HG03565 (cell line): ENCODE results near the gene NHSL2.
A peak's percentile ranks its signal among the peaks of the same experiment; 100 is the strongest.

Experiments used
- ATAC-seq: cut with Tn5 transposase; IDR thresholded peaks from one replicate; pipeline ENCODE4 v1.9.1; 2021; ENCODE audit warnings: mild to moderate bottlenecking, moderate library complexity; ENCODE audit not compliant: unreplicated experiment

NHSL2 gene

GRCh38 chrX:72060921-72061490, 150.4 kb downstream of the NHSL2 start:
- ATAC-seq: no peak

DNA sequence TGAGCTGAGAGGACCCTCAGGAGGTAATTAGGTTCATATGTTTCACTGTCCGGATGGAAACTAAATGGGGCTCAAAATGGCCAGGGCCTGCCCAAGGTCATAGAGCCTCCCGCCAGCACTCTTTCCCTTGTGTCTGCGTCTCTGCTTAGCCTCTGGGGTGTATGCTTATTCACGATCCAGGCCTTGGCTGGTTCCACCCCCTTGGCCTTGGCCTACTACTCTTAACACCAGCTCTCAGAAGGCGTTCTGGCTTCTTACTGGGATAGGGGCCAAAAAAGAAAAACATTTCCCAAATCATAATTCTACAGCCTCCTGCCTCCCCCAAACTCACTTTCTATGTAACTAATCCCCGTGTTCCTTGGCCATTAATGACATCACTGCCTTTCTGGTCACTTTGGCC, 152.3 kb downstream of the NHSL2 start:
- no peak for ATAC-seq

DNA sequence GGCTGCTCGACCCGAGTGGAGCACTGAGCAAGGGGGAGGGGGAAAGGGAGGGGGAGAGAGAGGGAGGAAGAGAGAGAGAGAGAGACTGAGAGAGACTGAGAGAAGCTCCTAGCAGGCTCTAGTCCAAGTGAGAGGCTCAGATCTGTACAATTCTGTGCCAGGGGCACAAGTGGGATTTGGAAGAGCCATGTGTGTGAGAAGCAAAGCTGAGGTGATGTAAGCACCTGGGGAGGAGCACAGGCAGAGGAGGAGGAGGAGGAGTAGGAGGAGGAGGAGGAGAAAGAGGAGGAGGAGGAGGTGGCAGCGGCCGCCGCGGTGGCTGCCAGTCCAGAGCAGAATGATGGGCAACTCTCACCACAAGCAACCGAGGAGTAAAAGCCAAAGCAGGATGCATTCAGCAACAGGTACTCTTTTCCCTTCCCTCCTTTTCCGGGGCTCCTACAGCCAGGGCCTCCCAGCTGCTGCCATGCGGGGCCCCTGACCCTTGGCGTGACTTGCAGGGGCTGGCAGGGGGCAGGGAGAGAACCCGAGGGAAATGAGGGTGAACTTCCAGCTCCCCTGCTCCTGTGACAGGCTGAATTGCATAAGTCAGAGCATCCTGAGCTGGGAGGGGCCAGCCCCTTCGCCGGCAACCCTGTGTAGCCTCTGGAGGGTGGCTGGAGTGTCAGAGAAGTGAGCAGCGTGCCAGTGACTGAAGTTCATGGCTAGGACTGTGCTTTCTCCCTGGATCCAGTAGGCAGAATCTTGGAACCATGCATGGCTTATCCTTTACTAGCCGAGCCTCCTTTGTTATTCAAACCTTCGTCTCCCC, 158.9 kb downstream of the NHSL2 start:
- no peak for ATAC-seq

DNA sequence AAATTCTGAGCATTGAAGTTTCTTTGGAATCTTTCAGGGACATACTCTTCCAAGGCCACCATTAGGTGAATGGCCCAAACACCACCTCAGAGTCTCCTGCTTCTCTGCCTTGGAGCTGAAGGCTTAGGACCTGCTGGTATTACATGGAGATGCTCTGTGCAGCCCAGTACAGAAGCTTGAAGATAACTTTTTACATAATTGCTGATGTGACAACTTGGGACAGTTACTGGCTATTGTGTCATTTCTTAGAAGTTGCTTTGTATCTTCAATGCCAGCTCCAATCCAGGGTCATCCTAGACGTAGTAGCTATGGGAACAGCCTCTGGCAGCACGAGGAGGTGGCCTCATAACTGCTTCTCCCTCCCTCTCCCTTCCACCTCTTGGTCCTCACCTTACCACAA, 160.6 kb downstream of the NHSL2 start:
- no peak for ATAC-seq

DNA sequence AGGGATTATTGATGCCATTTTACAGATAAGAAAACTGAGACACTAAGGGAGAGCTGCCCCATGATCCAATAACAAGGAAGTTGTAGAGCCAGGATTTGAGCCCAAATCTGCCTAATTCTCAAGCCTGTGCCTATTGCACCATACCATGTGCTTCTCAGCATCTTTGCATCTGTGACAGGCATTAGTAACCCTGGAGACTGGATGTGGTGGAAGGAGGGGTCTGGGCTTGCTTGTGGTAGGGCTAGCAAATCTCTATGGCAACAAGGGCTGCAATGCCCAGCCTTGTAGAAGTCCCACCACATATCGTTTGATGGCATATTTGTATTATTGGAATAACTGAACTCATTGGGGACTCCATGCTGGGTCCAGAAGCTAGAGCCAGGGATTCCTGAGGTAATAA, 163.0 kb downstream of the NHSL2 start:
- ATAC-seq: no peak

DNA sequence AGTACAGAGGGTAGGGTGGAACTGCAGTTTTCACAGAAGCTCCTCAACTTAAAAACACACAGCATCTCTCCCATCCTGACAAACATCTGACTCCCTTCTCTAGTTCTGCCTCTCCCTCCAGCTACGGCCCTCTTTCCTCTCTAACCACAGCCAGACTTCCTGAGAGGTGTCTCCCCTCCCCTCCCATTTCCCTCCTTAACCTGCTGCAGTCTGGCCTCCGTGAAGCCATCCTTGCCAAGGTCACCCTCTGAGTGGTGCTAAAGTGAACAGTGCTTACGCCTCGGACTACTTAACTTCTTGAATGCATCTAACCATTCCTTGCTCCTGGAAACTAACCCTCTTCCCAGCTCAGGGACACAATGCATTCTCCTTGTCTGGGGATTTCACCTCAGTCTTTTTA, 167.8 kb downstream of the NHSL2 start:
- no peak for ATAC-seq

DNA sequence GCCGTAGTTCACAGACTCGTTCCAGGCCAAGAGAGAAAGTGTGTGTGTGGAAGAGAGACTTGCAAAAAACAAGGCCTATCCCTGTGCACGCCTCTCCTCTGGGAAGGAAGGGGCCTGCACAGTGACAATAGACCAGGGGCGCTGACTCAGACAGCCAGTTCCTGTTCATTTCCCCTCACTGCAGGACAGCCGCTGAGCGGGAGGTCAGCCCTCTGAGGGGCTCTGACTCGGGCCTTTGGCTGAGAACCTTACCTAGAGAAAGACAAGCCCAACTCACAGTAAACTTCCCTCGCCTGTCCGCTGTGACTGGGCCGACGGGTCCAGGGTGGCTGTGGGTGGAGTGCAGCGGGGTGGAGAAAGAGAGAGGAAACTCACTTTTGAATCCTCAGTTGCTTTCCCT, 169.0 kb downstream of the NHSL2 start:
- no peak for ATAC-seq

DNA sequence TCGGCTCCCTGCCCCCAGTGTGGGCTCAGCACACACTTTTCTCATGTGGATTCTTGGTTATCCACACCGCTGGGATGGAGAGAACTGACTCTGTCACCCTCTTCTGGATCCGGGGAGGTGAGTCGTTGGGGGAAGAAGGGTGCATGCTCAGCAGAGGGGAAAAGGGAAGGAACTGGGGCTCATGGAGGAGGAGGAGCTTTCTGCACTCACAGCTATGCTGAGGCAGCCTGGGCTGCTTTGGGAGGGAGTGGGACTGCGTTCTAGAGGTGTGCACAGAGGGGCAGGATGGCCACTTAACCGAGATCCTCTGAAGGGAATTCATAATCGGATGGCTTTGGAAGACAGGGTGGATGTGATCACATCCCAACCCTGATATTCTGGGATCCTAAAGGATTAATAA, 169.5 kb downstream of the NHSL2 start:
- ATAC-seq: no peak

DNA sequence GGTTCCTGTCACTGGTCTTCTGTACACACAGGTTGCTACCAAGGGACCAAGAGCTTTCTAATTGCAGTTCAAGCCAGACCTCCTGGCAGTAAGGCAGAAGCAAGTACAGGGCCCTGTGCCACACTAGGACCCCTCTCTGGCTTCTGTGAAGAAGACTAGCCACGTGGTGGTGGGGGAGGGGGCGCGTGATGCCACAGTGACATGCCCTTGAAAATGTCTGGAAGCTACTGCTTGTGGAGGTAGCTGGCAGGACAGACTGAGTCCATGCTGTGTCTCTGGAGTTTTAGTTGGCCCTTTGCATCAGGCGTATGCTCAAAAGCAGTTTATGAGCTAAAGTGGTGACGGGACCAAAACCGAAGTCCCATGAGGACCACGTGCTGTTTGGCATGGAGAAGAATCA, 170.2 kb downstream of the NHSL2 start:
- no peak for ATAC-seq

GRCh38 chrX:72081605-72082320, 171.1 kb downstream of the NHSL2 start:
- ATAC-seq: no peak

GRCh38 chrX:72083291-72083690, 172.6 kb downstream of the NHSL2 start:
- no peak for ATAC-seq

- ATAC-seq: no peak
Measured at GRCh38 chrX:72084114-72084513, 173.5 kb downstream of the NHSL2 start.

DNA sequence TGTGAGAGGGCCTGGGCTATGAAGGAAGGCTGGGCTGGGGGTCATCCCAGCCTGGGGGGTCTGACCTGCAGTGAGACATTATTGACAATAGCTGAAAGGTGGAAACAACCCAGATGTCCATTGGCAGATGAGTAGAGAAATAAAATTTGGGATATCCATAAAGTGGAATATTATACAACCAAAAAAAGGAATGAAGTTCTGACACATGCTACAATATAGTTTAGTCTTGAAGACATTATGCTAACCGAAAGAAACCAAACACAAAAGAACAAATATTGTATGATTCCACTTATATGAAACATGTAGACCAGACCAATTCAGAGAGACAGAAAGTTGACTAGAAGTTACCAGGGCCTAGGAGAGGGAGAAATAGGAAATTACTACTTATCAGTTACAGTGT, 176.3 kb downstream of the NHSL2 start:
- no peak for ATAC-seq

GRCh38 chrX:72088761-72089160, 178.1 kb downstream of the NHSL2 start:
- no peak for ATAC-seq

DNA sequence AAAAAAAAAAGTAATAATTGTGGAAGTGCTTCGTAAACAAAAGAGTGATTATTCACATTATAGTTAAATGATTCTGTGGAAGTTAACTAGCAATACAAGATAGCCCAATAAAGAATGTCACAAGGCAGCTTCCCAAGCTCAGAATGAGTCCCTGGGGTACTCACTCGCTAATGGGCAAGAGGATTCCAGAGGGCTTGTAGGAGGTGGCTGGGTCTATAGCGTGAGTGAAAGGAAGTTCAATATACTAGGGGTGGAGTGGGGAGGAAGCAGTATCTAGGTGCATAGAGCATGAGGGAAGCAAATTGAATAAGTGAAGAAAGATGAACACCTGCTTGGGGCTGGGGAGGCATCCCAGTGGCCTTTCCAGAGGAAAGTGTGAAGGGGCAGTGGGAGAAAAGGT, 178.6 kb downstream of the NHSL2 start:
- ATAC-seq: no peak

DNA sequence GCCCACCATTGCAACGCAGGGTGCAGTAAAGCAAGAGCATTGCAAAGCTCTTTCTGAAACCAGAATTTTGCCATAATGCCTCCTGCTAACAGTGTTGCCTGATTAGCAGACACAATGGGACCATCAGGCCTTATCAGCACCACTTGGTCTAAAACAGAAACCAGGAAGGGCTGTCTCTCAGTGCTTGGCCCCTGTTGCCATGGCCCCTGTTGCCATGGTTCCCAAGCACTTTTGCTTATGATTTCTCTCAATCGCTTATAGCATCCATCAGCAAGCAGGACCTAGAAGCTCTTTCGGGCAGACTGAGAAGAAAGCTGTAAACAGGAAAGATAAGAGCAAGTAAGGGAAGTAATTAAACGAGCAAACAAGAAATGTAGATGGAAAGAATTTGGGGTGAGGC, 184.2 kb downstream of the NHSL2 start:
- ATAC-seq: peak; percentile 69

DNA sequence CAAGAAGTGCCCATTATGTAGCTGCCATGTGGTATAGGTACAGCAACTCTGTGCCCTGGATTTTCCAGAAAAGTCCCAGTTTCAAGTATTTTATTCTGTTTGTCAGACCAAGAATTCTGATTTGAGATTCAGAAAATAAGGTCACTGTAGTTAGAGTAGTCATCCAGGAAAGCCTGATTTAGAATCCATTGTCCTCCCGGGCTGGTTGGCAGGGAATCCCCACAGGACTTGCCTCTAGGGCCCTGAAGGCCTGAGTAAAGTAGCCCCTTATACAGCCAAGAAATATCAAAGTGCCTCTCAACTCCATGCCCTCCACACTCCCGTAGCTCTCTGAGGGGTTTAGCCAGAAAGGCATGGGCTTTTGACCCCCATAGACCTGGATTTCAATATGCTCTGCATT, 184.7 kb downstream of the NHSL2 start:
- no peak for ATAC-seq

DNA sequence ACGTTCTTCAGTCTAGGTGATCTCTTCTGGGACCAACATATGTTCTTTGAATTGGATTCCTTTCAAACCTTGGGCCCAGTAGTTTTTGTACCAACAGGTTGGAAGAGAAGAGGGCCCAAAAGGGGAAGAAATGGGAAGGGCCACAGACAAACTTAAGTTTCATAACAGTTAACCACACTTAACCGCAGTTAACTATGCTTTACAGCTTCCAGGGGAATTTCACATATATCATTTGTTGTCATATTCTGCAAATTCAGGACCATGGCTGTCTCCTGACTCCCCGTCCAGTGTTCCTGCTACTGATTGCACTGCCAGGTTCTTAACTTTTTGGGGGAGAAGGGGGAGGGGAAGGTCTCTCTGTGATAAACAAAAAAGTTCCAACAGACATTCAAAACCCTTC, 186.5 kb downstream of the NHSL2 start:
- no peak for ATAC-seq

DNA sequence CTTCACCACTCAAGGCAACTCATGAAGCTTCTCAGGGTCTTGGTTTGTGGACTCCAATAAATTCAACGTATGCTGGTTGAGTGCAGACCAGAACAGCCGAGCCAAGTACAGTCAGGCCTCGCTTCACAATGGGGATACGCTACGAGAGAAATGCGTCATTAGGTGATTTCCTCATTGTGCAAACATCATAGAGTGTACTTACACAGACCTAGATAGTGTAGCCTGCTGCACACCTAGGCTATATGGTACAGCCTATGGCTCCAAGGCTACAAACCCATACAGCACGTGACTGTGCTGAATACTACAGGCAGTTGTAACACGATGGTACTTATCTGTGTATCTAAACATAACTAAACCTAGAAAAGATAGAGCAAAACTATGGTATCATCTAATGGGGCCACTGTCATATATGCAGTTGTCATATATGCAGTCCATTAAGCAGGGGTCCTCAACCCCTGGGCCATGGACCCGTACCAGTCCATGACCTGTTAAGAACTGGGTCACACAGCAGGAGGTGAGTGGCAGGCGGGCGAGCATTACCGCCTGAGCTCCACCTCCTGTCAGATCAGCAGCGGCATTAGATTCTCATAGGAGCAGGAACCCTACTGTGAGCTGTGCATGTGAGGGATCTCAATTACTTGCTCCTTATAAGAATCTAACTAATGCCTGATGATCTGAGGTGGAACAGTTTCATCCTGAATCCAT, 189.6 kb downstream of the NHSL2 start:
- no peak for ATAC-seq

DNA sequence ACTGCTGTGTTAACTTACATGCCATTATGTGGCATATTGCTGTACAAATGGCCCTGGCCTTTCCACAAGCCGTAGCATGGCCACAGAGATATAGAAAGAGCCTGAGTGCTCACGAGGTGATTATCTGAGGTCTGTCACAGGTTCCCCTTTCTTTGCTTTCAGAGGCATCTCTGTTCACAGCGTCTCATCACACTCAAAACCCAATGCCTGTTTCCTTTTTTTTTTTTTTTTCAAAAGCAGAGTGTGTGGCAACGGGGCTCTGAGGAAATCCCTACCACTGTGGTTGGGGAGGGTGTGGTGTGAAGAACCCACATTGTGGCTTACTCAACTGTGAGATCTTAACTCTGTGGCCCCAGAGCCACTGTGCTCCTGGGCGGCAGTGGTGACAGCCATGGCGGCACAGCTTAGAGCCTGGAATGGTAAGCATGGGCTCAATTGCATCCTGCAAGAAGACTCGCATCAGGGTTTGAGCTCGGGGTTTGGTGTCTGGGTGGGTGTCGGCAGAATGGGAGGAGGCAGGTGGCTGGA, 190.2 kb downstream of the NHSL2 start:
- peak; percentile 66 for ATAC-seq

DNA sequence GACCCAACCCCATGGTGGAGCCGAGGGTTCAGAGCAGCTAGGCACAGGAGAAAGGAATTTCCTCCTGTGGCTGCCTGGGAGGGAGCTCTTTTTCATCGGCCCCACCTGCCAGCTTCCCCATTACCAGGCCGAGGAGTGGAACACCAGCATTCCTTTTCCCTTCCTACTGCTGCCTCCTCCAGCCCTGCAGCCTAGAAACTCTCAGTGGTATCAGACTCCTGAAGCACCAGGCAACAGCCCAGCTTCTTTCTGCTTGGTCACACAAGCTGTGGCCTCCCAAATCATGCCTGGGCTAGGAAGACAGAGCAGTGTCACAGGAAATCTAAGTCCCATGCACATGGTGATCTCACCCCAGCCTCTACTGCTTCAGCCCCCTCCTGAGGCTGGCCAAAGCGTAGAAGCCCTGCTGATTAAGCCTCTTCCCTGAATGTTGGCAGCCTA, 191.0 kb downstream of the NHSL2 start:
- no peak for ATAC-seq
